RPMI7951 (cell line): ENCODE results near the gene C17orf113. TPM values are rescaled to one million over a fixed set of nuclear protein-coding genes. Genes with fewer than 3 reads are reported as not detected.

Source experiments
- total RNA-seq: library from RNA; depleted of rRNA; stranded (reverse); fragments of >200 nt; shearing (Covaris generic); gene quantifications from 2 replicates; pipeline ENCODE4 v1.2.3, GENCODE V29; 2014; rRNA removed

C17orf113 gene
- total RNA-seq, 1 experiment from 2014 or later, result 0.24 TPM

Other genes starting within 250 kb of the C17orf113 start
- 36.0 and 40.6 TPM in 2 replicates for gene P3H4, start 238.7 kb downstream of the C17orf113 start, total RNA-seq
- 115 and 133 TPM in 2 replicates for gene FKBP10, start 237.6 kb downstream of the C17orf113 start, total RNA-seq
- gene NT5C3B, start 214.4 kb downstream of the C17orf113 start, total RNA-seq, result 37.5 and 39.4 TPM in 2 replicates
- not detected in 2 replicates for gene KLHL10, start 212.8 kb downstream of the C17orf113 start, total RNA-seq
- 11.8 and 18.3 TPM in 2 replicates for gene KLHL11, start 185.2 kb downstream of the C17orf113 start, total RNA-seq
- 98.2 and 99.4 TPM in 2 replicates for gene ACLY, start 131.7 kb downstream of the C17orf113 start, total RNA-seq
- 0.78 and 1.9 TPM in 2 replicates for gene ODAD4, start 120.0 kb downstream of the C17orf113 start, total RNA-seq
- 37.8 and 43.9 TPM in 2 replicates for gene CNP, start 83.8 kb downstream of the C17orf113 start, total RNA-seq
- gene DNAJC7, start 33.2 kb downstream of the C17orf113 start, total RNA-seq, result 63.1 and 65.7 TPM in 2 replicates
- gene NKIRAS2, start 30.5 kb downstream of the C17orf113 start, total RNA-seq, result 36.2 and 38.0 TPM in 2 replicates
- not detected in 2 replicates for gene ZNF385C, start 47.9 kb upstream of the C17orf113 start, total RNA-seq
- 4.2 and 4.8 TPM in 2 replicates for gene DHX58, start 62.1 kb upstream of the C17orf113 start, total RNA-seq
- gene KAT2A, start 70.8 kb upstream of the C17orf113 start, total RNA-seq, result 6.3 and 11.7 TPM in 2 replicates
- gene HSPB9, start 72.2 kb upstream of the C17orf113 start, total RNA-seq, result not detected in 2 replicates
- gene RAB5C, start 104.4 kb upstream of the C17orf113 start, total RNA-seq, result 95.0 and 130 TPM in 2 replicates
- gene KCNH4, start 130.5 kb upstream of the C17orf113 start, total RNA-seq, result 0.12 TPM in 1 of 2 replicates, not detected in the other
- not detected in 2 replicates for gene HCRT, start 134.9 kb upstream of the C17orf113 start, total RNA-seq
- gene GHDC, start 143.9 kb upstream of the C17orf113 start, total RNA-seq, result 7.9 and 10.5 TPM in 2 replicates
- gene STAT5B, start 225.8 kb upstream of the C17orf113 start, total RNA-seq, result 11.2 and 12.6 TPM in 2 replicates
- gene STAT5A, start 237.9 kb upstream of the C17orf113 start, total RNA-seq, result 7.8 and 23.9 TPM in 2 replicates